Activated T-helper 2 cell treated with anti-CD3 and anti-CD28 coated beads, Interferon-gamma antibody, Interleukin-2, Interleukin-4, amounts not matched to agents 10 μg/mL and 5 μg/mL and 100 μg/mL, durations not matched to agents 14 hours and 24 hours and 36 hours (primary cell): ENCODE results near the gene GOLIM4. TPM values are rescaled to one million over a fixed set of nuclear protein-coding genes. Genes with fewer than 3 reads are reported as not detected.

ENCODE experiments used
- DNase-seq: peaks from one replicate; pipeline ENCODE4 v3.0.0; 2021; ENCODE audit warnings: low spot score
- H3K27ac Mint-ChIP-seq: one replicate; pipeline ENCODE4 v1.8.0; 2021; ENCODE audit warnings: mixed read lengths
- H3K27me3 Mint-ChIP-seq: one replicate; pipeline ENCODE4 v1.8.0; 2021; ENCODE audit warnings: low read depth, mixed read lengths
- H3K36me3 Mint-ChIP-seq: one replicate; pipeline ENCODE4 v1.8.0; 2021; ENCODE audit warnings: low read depth, mixed read lengths
- H3K4me1 Mint-ChIP-seq: one replicate; pipeline ENCODE4 v1.8.0; 2021; ENCODE audit warnings: low read depth, mixed read lengths
- H3K4me3 Mint-ChIP-seq: one replicate; pipeline ENCODE4 v1.8.0; 2021; ENCODE audit warnings: low read depth, mild to moderate bottlenecking, moderate library complexity, mixed read lengths
- H3K9me3 Mint-ChIP-seq: one replicate; pipeline ENCODE4 v1.8.0; 2021; ENCODE audit warnings: mixed read lengths
- intact Hi-C: fragments of 100-400 bp; cut with micrococcal nuclease; formaldehyde crosslinking; loops from one replicate; pipeline ENCODE4 v1.15.1; 2023
- total RNA-seq: library from RNA; stranded (reverse); gene quantifications from 2 replicates; pipeline ENCODE4 v1.2.3, GENCODE V29; 2022

The GOLIM4 gene
- total RNA-seq, 1 donor from 2014 or later = 18.3 TPM

DNA sequence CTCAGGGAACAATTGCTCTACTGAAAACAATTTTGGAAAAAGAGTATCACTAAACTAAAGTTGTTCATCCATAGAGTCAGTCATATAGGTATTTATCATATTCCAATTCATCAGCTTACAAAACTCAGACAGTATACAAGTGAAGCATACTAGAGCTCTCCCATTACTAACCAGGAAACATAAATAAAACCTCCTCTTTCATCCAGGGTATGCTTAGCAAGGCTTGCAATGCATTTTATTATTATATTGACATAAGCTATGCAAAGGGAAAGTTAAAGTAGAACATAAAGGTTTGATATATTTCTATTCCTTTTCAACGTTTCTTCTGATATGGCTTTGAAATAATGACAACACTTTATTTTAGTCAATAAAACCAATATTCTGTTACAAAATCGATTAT, 106.7 kb downstream of the GOLIM4 start:
- no peak for DNase-seq
- no peaks in the 10 kb centered on the region for H3K9me3 Mint-ChIP-seq
- H3K4me1 Mint-ChIP-seq = no peaks in the 10 kb centered on the region
- peaks cover 4% of the 10 kb centered on the region for H3K27me3 Mint-ChIP-seq
- no peak overlapping the region for H3K27ac Mint-ChIP-seq
- intact Hi-C loops = no loop called here
- no peak overlapping the region for H3K4me3 Mint-ChIP-seq
- no peaks in the 10 kb centered on the region for H3K36me3 Mint-ChIP-seq

DNA sequence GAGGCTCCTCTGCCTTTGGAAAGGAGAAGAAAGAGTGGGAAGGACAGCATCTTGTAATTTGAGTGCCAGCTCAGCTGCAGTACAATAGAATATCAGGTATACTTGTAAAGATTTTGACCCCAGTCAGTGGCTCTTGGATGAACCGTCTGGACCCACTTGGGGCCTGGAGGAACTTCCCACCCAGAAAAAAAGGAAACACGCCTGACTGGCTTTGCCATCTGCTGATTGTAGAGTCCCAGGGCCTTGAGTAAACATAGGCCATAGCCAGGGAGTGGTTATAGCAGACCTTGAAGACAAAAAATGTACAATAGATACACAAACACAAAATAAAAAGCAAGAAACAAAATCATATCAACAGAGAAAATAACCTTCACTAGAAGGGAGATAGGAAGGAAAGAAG, 112.1 kb downstream of the GOLIM4 start:
- no peaks in the 10 kb centered on the region for H3K36me3 Mint-ChIP-seq
- H3K4me1 Mint-ChIP-seq = no peaks in the 10 kb centered on the region
- no peak overlapping the region for H3K4me3 Mint-ChIP-seq
- no peak for DNase-seq
- intact Hi-C loops = no loop called here
- H3K27ac Mint-ChIP-seq = no peak overlapping the region
- no peaks in the 10 kb centered on the region for H3K9me3 Mint-ChIP-seq
- H3K27me3 Mint-ChIP-seq = peaks cover 2% of the 10 kb centered on the region

DNA sequence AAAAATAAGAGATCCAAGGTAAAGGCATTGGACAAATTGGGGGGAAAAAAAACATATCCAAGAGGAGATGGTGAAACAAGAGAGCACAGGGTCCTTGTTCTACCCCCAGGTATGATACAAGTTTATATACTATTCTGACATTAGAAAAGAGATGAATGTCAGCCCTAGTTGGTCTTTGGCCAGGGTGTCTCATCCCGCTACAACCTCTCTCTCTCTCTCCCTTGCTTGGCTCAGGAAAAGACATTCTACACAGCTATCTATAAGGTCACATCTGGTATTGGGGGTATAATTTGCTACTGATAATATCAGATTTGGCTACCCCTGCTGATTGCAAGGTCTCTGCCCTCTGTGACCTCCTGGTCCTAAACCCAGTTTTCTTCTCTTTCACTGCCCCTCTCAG, 117.2 kb downstream of the GOLIM4 start:
- intact Hi-C loops = no loop called here
- Mint-ChIP-seq H3K36me3 (no peaks in the 10 kb centered on the region), H3K27ac (no peak overlapping the region), H3K4me3 (no peak overlapping the region), H3K27me3 (no peaks in the 10 kb centered on the region), H3K9me3 (no peaks in the 10 kb centered on the region), H3K4me1 (no peaks in the 10 kb centered on the region)
- no peak for DNase-seq

DNA sequence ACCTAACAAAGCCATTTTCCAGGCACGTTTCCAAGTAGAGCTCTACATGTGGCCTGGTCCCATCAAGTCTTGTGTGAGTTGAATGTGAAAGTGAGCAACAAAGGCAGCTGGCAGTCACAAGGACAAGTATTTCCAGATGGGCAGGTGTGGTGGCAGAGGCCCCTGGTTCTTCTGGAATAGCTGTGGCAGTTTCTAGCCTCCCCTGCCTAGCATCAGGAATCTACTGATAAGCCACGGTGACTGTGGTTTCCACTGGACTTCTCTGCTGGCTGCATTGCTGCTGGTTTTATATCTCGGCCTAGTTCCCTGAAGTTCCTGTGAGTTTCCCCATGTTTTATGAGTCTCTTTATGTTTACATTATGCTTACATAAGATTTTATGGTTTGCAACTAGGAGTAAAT, 117.7 kb downstream of the GOLIM4 start:
- Mint-ChIP-seq H3K9me3 (no peaks in the 10 kb centered on the region), H3K27me3 (no peaks in the 10 kb centered on the region), H3K27ac (no peak overlapping the region), H3K4me3 (no peak overlapping the region), H3K36me3 (no peaks in the 10 kb centered on the region), H3K4me1 (no peaks in the 10 kb centered on the region)
- DNase-seq = no peak
- intact Hi-C loops = no loop called here

DNA sequence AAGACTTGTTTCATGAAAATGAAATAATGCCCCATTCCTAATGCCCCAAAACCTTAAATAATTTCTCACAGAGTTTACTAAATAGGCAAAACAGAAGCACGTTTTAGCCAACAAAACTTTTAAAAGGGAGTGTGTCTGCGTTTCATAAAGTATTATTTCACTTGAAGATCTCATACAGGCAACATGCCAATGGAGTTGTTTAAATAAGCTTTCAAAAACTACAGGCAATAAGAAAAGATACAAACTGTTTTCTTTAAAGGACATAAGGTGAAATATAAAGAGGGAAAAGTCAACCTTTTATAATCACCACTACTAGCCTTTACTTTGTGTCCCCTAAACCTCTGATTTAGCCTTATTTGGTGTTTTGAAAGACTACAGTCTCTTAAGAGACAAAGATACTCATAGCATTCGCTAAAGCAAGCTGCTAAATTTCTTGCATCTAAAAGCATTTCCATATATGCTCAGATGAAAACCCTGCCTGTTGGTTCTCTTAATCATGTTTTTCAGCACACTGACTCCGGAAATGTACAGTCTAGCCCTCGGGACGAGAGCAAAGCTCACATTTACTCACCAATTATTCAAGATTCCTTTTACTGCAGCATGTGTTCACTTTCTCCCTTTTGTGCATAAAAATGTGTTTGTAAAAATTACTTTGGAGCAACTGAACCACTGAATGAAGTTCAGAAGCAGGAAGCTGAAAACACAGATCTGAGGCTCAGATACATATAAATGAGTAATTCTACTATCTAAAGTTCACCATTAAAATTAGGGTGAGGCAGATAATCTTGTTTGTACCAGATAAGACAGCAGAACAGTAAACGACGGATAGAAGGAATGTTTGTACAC, 119.0 kb downstream of the GOLIM4 start:
- H3K9me3 Mint-ChIP-seq = no peaks in the 10 kb centered on the region
- no peak for DNase-seq
- intact Hi-C loops = no loop called here
- H3K27me3 Mint-ChIP-seq = no peaks in the 10 kb centered on the region
- H3K4me1 Mint-ChIP-seq = no peaks in the 10 kb centered on the region
- H3K36me3 Mint-ChIP-seq = no peaks in the 10 kb centered on the region
- H3K4me3 Mint-ChIP-seq = no peak overlapping the region
- no peak overlapping the region for H3K27ac Mint-ChIP-seq

DNA sequence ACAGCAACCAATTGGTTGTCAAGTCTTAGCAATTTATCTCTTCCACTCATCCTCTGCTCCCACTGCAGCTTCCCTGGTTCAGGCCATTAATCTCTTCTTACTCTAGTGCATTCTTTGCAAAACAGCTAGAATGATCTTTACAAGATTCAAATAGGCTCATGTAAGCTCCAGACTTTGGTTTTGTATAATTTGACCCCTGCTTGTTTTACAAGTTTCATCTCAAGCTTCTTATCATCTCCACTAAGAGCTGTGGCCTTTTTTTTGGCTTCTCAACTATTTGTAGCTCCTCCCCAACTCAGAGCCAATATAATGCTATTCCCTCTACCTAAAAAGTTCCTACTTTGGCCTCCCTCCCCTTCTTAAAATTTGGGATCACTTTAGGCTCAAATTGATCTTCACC, 121.8 kb downstream of the GOLIM4 start:
- H3K9me3 Mint-ChIP-seq = no peaks in the 10 kb centered on the region
- no peaks in the 10 kb centered on the region for H3K36me3 Mint-ChIP-seq
- intact Hi-C loops = no loop called here
- H3K4me1 Mint-ChIP-seq = no peaks in the 10 kb centered on the region
- DNase-seq = no peak
- no peak overlapping the region for H3K4me3 Mint-ChIP-seq
- H3K27me3 Mint-ChIP-seq = no peaks in the 10 kb centered on the region
- H3K27ac Mint-ChIP-seq = no peak overlapping the region

DNA sequence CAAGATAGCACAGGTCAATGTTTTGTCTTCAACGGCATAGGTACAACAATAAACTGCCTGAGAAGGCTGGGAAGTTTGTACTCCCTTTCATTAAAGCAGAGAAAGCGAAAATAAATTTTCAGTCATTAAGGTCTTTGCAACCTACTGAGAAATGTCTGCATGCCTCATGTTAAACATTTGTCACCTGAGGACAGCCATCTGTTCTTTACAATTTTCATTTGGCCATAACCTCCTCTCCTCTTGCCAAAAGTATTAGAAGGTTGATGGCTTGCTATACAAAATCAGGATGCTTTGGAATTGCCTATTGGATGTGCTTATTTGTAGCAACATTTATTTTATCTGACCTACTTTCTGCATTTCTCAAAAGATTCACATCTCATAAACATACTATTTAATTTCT, 122.7 kb downstream of the GOLIM4 start:
- Mint-ChIP-seq H3K36me3 (no peaks in the 10 kb centered on the region), H3K27me3 (no peaks in the 10 kb centered on the region), H3K27ac (no peak overlapping the region), H3K9me3 (no peaks in the 10 kb centered on the region), H3K4me1 (no peaks in the 10 kb centered on the region), H3K4me3 (no peak overlapping the region)
- intact Hi-C loops = no loop called here
- DNase-seq = no peak

DNA sequence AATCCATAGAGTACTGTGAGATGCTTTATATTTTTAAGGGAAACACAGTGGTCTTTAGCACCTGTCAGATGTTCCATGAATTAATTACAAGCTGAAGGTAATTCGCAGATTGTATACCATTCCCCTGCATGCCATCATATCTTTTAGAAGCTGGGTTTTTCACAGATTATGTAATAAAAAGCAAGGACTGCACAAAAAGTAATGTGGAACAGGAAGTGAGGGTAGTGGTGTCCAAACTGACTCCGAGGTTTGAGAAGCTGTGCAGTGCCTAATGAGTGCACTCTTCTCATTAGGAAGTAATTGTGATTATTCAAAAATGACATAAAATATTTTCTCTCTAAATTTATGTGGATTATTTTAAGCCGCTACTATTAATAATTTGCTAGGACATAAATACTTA, 123.2 kb downstream of the GOLIM4 start:
- Mint-ChIP-seq H3K4me1 (no peaks in the 10 kb centered on the region), H3K27me3 (no peaks in the 10 kb centered on the region), H3K4me3 (no peak overlapping the region), H3K27ac (no peak overlapping the region), H3K36me3 (no peaks in the 10 kb centered on the region), H3K9me3 (no peaks in the 10 kb centered on the region)
- intact Hi-C loops = no loop called here
- no peak for DNase-seq

DNA sequence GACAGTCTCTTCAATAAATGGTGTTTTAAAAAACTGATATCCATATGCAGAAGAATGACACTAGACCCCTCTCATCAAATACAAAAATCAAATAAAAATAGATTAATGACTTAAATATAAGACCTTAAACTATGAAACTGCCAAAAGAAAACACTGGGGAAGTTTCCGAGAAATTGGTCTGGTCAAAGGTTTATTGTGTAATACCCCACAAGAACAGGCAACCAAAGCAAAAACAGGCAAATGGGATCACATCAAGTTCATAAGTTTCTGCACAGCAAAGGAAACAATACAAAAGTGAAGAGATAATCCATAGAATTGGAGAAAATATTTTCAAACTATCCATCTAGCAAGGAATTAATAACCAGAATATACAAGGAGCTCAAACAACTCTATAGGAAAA, 126.2 kb downstream of the GOLIM4 start:
- intact Hi-C loops = no loop called here
- DNase-seq = no peak
- no peak overlapping the region for H3K27ac Mint-ChIP-seq

DNA sequence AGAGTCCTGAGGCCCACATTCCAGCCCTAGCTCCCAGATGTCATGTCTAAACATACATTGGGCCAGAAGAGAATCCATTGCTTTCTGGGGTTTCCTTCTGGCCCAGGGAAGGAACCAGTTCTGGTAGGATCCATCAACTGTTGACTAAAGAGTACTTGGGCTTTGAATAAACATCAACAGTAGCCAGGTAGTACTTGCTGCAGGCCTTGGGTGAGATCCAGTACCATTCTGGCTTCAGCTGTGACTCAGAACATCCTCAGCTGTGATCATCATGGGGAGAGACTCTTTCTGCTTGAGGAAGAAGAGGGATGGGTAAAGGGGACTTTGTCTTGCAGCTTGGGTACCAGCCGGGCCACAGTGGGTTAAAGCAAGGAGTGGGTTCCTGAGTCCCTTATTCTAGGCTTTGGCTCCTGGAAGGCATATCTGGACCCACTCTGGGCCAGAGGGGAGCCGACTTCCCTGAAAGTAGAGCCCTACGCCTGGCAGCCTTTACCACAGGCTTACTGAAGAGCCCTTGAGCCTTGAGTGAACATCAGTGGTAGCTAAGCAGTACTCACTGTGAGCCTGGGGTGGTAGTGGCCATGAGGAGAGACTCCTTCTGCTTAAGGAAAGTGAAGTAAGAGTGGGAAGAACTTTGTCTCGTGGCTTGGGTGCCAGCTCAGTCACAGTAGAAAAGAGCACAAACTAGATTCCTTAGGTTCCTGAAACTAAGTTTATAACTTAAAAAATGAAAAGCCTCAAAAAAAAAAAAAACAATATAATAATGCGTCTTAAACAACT, 128.3 kb downstream of the GOLIM4 start:
- H3K27ac Mint-ChIP-seq = no peak overlapping the region
- no peak for DNase-seq
- H3K36me3 Mint-ChIP-seq = no peaks in the 10 kb centered on the region
- H3K4me3 Mint-ChIP-seq = no peak overlapping the region
- intact Hi-C loops = no loop called here
- no peaks in the 10 kb centered on the region for H3K27me3 Mint-ChIP-seq
- no peaks in the 10 kb centered on the region for H3K4me1 Mint-ChIP-seq
- no peaks in the 10 kb centered on the region for H3K9me3 Mint-ChIP-seq

More for the DNA sequence above, 126.2 kb downstream of the GOLIM4 start:
- Mint-ChIP-seq H3K4me1 (no peaks in the 10 kb centered on the region), H3K9me3 (no peaks in the 10 kb centered on the region), H3K36me3 (no peaks in the 10 kb centered on the region), H3K27me3 (no peaks in the 10 kb centered on the region), H3K4me3 (no peak overlapping the region)
